AG04449 (cell line): ENCODE data around the gene SLC44A1.

Experiments used
- CTCF ChIA-PET: fragments of 350-600 bp; formaldehyde crosslinking; extraction: SDS; loops from one replicate; lab custom pipeline; 2021; ENCODE audit warnings: antibody characterized with exemption; lab: Yijun Ruan, JAX
- POLR2A ChIA-PET: fragments of 400-600, 350-600 bp; formaldehyde crosslinking; extraction: SDS; loops from one replicate; lab custom pipeline; 2020; ENCODE audit warnings: antibody characterized with exemption, inconsistent platforms; lab: Yijun Ruan, JAX
- DNase-seq: peaks from one replicate; pipeline ENCODE4 v3.0.0-alpha.2; 2010; ENCODE audit warnings: low read depth, low spot score
- H3K4me3 ChIP-seq: 2 replicates; pipeline ENCODE4 v1.5.1; 2011; ENCODE audit warnings: low read depth, mild to moderate bottlenecking, control low read depth, low read length
- CTCF ChIP-seq: IDR thresholded peaks from one replicate; pipeline ENCODE4 v1.5.1; 2011; ENCODE audit warnings: mild to moderate bottlenecking, moderate library complexity, low read length, control low read depth, inconsistent platforms; ENCODE audit not compliant: insufficient read depth; ENCODE audit errors: missing control alignments

SLC44A1 gene

GRCh38 chr9:105393576-105394344 lies 149.3 kb downstream of the SLC44A1 start:
- ChIA-PET CTCF (interaction anchor here (1.0 to 1.3 kb wide), 3 partner anchors 14 to 20 kb away, joined by 3 to 4 read pairs (median 4); no protein-coding TSS in a partner anchor), POLR2A (no interaction called here)
- no peak for DNase-seq
- no peak for TF ChIP-seq CTCF
- no peak overlapping the region for H3K4me3 ChIP-seq

- DNase-seq = no peak
- no peak for TF ChIP-seq CTCF
- H3K4me3 ChIP-seq = no peak overlapping the region
- ChIA-PET CTCF (interaction anchor here (1.1 to 1.5 kb wide), 4 partner anchors 10 to 616 kb away, joined by 3 to 6 read pairs (median 4); no protein-coding TSS in a partner anchor), POLR2A (no interaction called here)
These were observed 152.0 kb downstream of the SLC44A1 start for GRCh38 chr9:105396441-105396840.

DNA sequence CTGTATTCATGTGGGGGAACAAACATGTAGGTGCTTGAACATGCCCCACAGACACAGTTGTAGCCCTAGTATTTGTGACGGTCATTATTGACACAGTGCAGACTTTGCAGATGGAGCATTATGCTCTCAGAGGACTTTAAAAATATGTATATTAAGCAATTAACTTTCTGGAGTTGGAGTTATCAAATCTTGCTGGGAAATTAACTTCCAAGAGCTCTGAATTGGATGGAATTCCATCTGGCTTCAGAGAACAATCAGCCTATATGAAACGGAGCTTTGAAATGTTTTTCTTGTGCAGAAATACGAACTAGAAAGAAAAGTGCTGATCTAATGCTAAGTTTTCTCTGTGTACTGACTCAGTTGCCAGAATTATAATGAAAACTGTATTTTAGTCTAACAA lies 152.4 kb downstream of the SLC44A1 start:
- CTCF ChIA-PET = interaction anchor here (1.1 to 2.6 kb wide), 5 partner anchors 10 to 616 kb away, joined by 3 to 12 read pairs (median 4); no protein-coding TSS in a partner anchor
- POLR2A ChIA-PET = no interaction called here

DNA sequence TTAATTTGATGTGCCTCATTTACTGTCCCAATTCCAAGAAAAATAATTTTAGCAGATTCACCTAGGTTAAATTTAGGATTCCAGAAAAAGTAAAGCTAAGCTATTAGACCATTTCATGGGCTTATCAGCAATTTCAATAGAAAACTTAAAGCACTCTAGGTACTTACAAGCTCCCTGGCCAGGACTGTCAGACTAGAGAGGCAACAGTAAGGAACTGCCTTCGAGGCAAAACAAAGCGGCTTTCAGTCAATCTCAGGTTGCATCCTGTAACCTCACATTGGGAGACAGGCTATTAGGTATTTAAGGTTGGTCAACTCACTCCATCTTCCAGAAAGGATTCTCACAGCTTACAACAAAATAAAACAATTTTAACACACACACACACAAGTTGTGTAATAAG lies 154.7 kb downstream of the SLC44A1 start:
- no peak for DNase-seq
- H3K4me3 ChIP-seq = no peak overlapping the region
- POLR2A ChIA-PET = interaction anchor here (0.6 kb wide), 1 partner anchor 231 kb away, joined by 3 read pairs; no protein-coding TSS in a partner anchor
- no peak for TF ChIP-seq CTCF
- CTCF ChIA-PET = interaction anchor here (1.0 to 2.6 kb wide), 4 partner anchors 11 to 231 kb away, joined by 3 to 12 read pairs (median 4); no protein-coding TSS in a partner anchor

More for the DNA sequence above, 152.4 kb downstream of the SLC44A1 start:
- DNase-seq = no peak
- H3K4me3 ChIP-seq = no peak overlapping the region
- no peak for TF ChIP-seq CTCF

- DNase-seq = no peak
- no peak overlapping the region for H3K4me3 ChIP-seq
- TF ChIP-seq CTCF = no peak
- CTCF ChIA-PET = interaction anchor here (0.9 to 1.4 kb wide), 2 partner anchors 11 to 13 kb away, joined by 3 read pairs; no protein-coding TSS in a partner anchor
- POLR2A ChIA-PET = no interaction called here
These were observed 157.2 kb downstream of the SLC44A1 start for GRCh38 chr9:105401651-105402050.
